HG03196 (cell line): ENCODE results near the gene GSX1.
"Not testable (repeated sequence)": the region's sequence is repeated elsewhere in the genome, so short reads cannot be mapped to it uniquely, and the experiment has no call there.

ENCODE experiments used
- ATAC-seq: cut with Tn5 transposase; IDR thresholded peaks from one replicate; pipeline ENCODE4 v1.9.1; 2021; ENCODE audit not compliant: unreplicated experiment

GSX1 gene

DNA sequence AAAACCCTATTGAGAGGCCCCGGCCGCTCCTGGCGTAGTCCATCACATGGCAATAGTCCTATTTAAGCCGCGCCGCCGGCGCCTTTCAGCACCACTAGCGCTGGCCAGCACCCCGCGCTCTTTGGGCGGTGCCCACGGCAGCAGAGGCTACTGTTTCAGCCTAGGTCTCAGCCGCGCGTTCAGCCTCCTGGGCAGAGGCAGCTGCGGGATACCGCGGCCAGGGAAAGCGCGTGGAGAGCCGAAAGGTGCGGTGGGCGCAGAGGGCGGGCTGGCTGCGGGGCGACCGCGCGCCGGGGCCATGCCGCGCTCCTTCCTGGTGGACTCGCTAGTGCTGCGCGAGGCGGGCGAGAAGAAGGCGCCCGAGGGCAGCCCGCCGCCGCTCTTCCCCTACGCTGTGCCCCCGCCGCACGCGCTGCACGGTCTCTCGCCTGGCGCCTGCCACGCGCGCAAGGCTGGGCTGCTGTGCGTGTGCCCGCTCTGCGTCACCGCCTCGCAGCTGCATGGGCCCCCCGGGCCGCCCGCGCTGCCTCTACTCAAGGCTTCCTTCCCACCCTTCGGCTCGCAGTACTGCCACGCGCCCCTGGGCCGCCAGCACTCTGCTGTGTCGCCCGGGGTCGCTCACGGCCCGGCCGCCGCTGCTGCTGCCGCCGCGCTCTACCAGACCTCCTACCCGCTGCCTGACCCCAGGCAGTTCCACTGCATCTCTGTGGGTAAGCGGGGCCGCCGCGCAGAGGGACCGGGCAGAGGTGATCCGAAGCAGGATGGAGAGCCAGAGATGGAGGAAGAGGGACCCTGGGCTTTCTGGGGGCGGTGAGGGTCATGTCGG is at the start of gene GSX1:
TSS of gene GSX1 (plus strand) at position 91 of the 826 bp plus-strand sequence. CDS start at position 299, 208 bp downstream.
- ATAC-seq: no peak

DNA sequence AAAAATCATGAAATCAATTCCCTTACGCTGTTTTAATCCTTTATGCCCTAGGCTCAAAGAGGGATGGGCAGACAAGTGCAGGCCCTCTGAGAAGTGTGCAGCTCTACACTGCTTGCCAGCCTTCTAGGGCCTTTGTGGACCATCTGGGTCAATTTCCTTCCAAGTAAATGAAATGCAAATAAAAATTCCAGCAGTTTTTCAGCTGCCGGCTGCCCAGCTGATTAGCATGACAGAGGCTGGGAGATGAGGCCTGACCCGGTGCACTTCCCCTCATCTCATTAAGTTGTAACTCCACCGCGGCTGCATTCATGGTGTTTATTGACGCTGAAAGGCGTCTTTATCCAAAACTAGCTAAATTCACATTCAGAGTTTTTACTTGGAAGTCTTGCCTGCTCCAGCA is 47.5 kb upstream of the GSX1 start:
- ATAC-seq: no peak

DNA sequence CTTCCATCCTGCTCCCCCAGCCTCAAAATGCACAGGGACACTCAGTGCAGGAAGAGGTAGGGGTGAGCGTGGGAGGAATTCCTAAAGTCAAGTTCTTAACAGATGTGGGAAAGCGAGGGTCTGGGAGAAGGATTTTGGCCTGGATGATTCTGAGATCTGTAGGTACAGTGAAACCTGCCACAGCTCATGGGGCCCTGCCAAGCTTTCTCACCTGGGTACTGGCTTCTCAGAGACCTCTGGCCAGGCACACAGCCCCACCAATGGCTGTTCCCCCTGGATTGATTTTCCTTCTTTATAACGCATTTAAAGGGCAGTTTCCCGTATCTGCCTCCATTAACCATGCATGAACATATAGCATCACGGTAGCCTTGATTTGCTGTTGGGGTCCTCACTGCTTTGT is 47.0 kb upstream of the GSX1 start:
- ATAC-seq: no peak

DNA sequence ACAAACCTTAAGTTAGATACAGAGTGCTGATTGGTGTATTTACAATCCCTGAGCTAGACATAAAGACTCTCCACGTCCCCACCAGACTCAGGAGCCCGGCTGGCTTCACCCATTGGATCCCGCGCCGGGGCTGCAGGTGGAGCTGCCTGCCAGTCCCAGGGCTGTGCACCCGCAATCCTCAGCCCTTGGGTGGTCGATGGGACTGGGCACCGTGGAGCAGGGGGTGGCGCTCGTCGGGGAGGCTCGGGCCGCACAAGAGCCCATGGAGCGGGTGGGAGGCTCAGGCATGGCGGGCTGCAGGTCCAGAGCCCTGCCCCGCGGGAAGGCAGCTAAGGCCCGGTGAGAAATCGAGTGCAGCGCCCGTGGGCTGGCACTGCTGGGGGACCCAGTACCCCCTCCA is 44.1 kb upstream of the GSX1 start:
- not testable (repeated sequence) for ATAC-seq

DNA sequence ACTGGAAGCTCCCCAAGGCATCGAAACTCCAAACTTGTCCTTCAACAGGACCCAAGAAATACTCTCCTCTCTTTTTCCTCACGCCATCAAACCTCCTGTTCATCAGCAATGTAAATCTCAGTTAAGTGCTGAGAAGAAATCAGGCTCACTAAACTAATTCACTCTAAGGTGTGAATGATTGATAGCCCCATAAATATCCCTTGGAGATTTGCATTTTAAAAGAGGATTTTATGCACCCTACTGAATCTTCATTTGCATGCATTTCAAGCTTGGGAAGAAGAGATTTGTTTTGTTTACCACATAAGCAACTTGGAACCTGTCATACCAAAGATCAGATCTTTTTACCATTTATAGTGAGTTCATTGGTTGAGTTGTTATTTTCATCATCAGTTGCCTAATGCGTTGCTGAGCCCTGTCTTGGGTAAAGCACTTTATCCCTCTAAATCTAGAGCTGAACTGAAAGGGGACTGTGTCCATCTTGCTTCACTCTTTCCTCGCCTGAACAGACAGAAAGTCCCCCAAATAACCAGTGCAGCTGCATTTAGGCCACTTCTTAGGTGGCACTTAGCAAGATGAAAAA is 40.2 kb upstream of the GSX1 start:
- ATAC-seq: no peak

DNA sequence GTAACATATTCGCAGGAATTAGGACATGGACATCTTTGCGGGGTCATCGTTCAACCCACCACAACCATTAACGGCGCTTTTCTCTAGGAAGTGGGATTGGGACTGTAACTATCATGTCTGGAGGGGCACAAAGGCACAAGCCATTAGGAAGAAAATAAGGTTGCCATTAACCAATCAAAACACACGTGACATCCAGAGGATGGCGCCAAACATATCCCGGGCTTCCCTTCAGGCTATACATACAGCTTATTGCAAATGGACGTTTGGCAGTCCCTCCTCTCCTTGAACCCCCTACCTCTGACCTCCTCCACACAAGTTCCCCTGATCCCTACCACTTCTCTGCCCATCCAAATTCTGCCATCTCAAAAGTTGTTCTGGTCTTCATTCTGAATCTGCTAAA is 26.6 kb upstream of the GSX1 start:
- no peak for ATAC-seq

DNA sequence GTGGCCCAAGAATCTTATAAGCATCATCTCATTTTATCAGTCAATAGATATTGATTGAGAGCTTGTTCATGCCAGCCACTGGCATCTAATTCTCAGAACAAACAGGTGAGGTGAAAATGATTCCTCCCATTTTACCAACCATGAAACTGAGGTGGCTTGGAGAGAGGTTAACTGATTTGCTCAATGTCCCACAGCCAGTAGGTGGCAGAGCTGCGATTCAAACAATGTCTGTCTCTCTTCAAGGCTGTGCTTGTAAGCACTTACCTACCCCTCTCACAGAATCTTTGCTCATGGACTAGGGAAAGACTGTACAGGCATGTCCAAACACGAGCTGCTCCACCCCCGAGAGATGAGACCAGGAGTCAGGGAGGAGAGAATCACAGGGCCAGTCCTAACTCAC is 21.5 kb upstream of the GSX1 start:
- no peak for ATAC-seq

DNA sequence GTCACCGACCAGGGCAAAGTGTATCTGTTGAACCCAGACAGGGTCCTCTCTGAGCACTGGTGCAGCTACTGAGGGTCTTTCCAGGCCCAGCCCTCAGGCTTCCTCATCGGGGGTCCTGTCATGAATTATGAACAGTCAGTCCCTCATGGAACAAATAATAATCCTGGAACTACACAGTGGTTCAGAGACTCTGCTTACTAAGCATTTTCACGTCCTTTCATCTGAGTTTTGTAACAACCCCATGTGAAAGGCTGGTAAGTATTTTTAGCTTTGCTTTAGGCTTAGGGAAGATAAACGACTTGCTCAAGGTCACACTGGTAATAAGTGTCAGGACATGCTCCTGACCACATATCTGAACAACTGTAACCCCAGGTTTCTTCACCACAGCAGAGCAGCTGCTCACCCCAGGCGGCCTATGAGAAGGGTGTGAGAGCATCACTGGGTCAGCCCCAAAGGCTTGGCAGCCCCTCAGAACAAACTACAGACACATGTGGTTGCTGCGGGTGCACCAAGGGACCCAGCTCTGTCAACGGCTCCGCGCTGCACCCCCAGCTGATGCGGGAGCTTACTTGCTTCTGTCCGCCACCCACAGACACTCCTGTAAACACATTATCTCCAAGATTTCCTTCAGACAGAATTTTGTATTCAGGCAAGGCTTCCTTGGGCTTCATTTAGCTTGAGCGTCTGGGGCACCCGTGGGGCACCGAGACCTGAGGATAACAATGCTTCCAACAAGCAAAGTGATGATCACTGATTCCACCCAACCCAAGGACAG is 19.4 kb upstream of the GSX1 start:
- ATAC-seq: no peak

DNA sequence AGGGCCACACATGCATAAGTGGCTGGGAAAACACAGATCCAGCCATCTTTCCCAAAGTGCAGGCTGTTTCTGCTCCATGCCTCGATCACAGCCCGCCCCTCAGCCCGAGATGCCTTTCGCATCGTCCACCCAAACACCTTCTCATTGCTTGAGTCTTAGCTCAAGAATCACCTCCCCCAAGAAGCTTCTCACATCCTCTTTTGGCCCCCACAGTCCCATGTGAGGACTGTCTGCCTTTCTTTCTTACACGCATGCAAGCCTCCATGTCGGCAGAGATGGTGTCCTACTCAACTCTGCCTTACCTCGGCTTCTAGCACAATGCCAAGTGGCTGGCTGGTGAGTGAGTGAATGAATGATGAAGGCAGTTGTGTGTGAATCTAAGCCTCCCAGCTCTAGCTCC is 18.1 kb upstream of the GSX1 start:
- no peak for ATAC-seq

DNA sequence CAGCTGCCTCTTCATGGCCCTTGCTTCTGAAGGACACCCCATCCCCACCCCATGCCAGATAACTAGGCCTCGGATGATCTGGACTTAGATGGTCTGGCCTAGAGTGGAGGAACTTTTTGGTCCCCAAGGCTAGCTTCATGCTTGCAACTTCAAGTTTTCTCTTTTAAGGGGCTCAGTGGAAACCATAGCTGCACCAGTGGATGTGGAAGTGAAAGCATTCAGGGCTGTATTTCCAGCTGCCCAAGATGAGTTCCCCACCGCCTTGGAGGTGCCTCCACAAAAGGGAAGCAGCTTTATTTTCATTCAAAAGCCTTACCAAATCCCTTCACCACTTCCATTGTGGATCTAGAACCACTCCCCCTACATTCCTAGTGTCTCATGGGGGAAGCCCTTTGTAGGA is 17.6 kb upstream of the GSX1 start:
- ATAC-seq: no peak

DNA sequence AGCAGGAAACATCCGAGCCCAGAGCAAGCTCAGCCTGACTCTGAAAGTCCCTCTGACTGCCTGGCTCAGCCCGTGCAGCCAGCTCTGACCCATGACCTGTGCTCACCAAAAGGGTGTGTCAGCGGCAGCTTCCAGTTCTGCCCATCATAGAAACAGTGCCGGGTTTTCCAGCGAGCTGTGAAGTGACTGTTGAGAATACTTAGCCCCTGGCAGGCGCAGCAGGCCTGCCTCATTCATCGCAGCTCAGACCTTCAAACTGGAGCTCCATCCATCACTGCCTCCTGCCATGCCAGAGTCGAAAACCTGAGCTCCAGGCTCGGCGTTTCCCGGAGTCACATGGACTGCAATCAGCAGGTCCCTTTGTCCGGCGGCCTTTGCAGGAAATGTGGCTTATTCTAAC is 16.3 kb upstream of the GSX1 start:
- no peak for ATAC-seq

DNA sequence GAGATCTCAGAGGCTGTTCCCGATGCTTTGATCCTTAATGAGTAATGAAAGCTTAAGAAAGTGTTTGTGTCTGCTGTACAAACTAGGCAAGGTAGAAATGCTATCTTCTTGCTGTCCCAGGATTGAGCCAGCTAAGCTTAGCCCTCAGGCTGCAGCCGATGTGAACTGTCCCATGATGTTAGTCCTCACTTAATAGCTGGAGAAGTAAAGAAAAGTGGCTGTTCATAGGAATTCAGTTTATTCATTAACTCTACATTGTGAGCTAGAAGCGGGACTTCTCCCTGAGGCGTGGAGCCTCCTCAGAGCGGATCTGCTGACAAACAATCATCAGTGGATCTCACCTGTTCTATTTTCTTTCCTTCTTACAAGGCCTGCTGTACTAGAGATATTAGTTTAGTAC is 10.1 kb upstream of the GSX1 start:
- ATAC-seq: no peak

DNA sequence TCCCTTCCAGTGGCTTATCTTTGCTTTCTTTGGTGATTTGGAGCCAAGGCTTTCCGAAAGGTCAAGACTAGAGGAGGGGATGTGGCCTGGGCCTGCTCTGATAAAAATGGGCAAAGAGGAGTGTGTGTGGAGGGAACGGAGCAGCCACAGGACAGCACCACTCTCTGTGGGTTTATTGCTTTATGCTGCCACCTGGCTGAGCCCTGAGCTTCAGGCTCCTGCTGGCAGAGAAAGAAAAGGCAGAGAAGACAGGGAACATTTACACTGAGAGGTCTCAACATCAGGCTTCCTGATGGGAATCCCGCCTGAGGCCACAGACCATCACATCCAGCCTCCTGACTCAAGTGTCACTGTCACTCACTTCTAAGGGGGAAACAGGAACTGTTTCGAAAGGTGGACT is 9.2 kb upstream of the GSX1 start:
- ATAC-seq: no peak

DNA sequence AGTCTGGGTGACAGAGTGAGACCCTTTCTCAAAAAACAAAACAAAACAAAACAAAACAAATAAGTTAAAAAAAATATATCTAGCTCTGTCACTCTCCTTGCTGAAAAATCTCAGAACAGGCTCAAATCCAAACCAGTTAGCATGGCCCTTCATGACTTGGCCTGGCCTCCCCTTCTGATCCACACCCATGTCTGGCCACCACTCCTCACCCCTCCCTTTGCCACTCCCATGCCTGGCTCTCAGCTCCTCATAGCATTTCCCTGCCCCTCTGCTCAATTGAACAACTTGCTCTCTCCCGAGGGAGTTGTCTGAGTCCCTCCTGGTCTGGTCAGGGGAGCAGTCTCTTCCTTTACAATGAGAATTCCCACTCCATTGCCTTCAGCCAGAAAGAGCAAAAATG is 4.0 kb upstream of the GSX1 start:
- ATAC-seq: no peak

DNA sequence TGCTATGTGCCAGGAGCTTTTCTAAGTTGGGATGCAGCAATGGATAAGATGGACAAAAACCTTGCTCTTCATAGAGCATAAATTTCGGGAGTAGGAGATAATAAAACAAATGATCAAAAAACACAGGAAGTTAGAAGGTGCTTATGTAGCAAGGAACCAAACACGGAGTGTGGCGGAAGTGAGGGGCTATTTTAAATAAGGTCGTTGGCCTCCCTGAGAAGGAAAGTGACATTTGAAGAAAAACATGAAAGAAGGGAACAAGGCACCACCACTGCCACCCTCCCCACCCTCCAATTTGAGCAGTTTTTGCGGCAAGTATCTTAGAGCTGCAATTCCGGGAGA is 3.2 kb upstream of the GSX1 start:
- no peak for ATAC-seq

DNA sequence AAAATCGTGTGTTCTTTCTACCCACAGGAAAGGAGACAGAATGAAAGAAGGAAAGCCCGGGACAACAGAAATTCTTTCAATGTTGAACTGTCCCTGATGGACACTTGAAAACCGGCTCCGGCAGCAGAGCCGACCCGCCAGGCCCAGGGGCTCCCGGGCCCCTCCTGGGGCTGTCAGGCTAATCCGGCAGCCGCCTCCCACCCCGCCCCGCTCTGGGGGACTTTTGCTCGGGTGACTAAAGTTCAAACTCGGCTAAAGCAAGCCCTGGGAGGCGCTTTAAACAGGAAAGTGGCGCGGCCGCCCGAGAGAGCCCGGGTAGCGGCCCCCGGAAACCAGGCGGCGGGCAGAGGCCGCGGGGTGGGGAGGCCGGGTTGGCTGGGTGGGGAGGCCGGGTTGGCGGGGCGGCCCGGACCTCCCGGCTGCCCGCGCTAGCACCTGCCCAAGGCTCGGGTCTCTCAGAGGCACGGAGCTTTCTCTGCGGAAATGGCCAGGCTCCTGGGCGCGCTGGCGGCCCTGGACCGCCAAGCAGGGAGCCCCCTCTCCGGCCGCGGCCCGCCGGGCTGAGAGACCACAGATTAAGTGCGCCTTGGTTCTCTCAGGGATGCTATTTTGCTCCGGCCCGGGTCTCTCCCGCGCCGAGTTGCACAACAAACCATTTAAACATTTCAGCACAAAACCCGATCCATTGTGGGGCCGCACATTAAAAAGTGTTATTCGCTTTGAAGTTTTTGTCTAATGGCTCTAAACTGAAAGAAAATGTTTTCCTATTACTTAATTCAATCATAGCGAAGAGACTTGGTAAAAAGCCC is 2.6 kb upstream of the GSX1 start:
- no peak for ATAC-seq

DNA sequence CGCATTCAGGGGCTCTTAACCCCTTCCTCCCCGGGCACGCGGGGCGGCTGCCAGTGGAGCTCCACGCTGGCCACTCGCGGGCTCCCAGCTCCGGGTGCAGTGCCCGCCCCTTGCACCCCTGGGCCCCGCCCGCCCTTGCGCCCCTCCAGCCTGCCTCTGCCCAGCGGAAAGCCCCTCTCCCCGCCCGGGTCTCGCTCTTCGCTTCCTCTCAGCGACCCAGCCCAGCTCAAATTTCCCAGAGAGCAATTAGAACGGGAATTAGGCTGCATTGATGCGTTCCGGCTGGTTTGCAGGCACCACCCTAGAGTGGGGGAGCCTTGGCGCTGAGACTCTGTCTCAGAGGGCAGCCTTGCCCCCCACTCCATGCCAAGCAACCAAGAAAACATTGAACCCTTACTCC is 1.8 kb upstream of the GSX1 start:
- no peak for ATAC-seq

DNA sequence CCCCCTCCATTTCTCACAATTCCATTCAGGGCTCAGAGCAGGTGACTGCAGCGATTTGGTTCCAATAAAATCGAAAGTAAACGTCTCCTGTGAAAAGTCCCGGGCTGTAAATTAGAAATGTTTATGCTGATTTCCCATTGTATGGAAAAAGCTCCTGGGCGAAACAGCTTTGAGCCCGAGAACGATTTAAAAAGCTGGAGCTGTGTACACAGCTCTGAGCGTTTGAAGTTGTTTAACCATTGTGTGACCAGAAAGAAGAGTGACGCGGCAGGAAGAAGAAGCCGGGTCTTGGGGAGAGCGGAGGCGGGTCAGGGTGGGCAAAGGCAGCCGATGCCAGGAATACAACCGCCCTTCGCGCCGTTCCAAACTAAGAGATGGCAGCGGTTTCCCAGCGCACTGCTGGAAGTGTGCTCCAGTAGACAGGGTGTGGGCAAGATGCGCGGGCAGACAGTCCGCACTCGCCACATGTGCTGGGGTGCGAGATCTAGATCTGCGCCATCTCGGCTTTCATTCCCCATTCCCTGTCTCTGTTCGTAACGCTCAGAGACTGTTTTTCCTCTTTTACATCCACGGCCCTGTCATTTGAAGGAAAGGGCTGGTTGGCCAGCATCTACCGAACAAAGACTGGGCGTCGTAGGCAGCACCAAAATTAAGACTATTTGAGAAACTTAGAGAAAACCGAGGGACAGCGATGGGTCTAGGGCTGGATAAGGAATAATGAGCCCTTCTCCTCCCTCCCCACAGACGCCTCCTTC is 960 bp upstream of the GSX1 start:
- ATAC-seq: no peak

DNA sequence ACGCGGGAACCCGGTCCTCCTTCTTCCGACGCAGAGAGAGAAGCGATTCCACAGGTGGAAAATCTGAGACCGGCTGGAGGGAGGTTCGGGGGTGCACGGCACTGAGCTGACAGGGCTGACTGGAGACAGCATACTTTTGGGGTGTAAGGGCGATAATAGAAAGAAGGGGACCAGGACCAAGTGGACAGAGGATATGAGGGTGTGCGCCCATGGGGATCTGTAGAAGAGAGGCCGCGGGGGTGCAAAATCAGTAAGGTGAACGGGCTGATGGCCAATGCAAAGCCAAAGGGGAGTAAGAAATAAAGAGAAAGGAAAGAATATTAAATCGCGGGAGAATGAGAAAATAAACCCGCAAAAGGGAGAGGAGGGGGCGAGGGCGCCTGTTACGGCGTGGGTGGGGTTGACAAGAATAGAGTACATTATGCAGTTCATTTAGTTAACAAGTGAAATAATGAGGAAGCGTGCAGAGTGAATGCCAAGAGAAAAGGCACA is 336 bp upstream of the GSX1 start:
- ATAC-seq: no peak

DNA sequence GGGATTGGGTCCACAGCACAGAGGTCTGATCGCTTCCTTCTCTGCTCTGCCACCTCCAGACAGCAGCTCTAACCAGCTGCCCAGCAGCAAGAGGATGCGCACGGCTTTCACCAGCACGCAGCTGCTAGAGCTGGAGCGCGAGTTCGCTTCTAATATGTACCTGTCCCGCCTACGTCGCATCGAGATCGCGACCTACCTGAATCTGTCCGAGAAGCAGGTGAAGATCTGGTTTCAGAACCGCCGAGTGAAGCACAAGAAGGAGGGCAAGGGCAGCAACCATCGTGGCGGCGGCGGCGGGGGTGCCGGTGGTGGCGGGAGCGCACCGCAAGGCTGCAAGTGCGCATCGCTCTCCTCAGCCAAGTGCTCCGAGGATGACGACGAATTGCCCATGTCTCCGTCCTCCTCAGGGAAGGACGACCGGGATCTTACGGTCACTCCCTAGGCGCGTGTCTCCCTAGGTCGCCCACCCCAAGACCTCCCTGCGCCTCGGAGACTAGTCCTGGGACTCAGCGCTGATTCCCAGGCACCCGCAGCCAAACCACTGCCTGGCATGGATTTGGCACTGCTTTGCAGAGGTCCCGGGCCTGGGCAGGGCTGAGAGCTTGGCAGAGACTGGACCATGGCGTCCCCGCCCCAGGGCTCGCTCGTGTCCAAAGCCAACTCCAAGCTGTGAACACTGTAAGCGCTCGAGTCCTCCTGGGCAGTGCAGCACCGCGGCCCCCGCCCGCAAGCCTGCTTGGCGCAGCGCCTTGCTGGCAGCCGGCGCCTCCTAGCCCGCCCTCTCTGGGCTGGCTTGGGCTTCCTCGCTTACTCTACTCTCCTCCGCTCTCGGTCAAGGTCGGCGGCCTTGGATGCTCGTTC is 1.5 kb downstream of the GSX1 start:
- no peak for ATAC-seq
